HS-5 (cell line): Measurements from ENCODE around the gene SNORC.

ENCODE experiments used
- DNase-seq: peaks from one replicate; pipeline ENCODE4 v3.0.0-alpha.2; 2012; ENCODE audit warnings: low read depth

The SNORC gene

DNA sequence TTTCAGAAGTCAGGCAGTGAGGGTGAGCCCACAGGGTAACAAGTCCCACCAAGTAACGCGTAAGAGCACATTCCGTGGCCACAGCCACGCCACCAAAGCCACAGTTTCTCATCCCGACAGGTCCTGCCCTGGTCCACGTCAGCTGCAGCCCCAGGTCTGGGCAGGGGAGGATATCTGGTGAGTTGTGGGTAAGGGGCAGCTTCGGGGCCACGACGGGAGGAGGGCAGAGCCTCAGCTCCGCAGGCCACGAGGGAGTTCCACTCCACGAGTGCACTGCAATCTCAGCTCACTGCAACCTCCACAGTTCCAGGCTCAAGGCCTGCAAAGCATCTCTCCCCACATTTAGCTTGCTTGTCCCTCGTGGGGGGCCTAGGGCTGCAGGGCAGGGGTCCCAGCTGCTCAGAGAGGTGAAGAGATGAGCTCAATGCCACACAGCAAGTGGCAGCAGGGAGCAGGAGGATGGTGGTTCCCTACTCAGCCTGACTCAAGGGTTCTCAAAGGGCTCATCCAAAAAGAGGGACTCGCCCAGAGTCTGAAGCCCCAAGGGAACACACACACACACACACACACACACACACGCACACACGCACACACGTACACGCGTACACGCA lies 12.5 kb downstream of the SNORC start:
- DNase-seq: no peak

DNA sequence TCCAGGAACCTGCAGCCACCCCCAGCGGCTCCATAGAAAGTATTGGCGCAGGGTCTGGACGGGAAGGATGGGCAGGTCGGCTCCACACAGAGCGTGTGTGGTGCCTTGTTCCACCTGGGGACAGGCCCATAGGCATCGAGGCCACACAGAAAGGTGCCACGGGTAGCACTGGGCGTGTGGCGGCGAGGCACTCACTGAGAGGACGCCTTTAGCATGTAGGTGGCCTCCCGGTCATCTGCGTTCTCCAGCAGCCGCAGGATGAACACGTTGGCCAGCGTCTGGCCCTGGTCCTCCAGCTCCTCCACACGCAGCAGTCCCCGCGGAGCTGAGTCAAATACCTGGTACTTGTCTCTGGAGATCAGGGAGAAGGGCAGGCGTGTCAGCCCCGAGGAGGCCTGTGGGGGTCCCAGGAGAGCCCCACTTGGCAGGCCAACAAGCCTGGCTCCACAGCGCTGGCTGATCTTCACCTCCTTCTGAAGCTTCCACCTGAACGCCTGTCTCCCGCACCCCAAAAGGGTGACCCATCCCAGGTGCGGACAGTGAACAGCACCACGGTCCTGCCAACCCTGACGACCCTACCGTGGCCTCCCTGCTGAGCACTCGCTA lies 13.2 kb downstream of the SNORC start:
- no peak for DNase-seq

DNA sequence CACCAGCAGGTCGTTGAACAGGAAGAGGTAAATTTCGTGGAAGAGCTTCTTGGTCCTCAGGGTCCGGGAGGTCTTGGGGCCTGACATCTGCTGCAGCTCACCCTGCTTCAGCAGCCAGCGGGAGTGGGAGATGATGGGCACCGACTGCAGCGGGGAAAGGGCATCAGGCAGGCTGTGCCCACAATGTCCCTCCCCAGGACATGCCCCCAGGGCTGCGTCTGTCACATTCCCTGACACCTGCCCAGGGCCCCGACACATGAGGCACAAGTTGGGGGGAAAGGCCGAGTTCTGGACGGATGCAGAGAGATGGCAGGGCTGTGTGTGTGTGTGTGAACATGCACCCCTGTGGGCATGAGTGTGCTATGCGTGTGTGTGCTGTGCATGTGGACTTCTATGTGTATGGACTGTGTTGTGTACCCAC lies 13.9 kb downstream of the SNORC start:
- DNase-seq: no peak

DNA sequence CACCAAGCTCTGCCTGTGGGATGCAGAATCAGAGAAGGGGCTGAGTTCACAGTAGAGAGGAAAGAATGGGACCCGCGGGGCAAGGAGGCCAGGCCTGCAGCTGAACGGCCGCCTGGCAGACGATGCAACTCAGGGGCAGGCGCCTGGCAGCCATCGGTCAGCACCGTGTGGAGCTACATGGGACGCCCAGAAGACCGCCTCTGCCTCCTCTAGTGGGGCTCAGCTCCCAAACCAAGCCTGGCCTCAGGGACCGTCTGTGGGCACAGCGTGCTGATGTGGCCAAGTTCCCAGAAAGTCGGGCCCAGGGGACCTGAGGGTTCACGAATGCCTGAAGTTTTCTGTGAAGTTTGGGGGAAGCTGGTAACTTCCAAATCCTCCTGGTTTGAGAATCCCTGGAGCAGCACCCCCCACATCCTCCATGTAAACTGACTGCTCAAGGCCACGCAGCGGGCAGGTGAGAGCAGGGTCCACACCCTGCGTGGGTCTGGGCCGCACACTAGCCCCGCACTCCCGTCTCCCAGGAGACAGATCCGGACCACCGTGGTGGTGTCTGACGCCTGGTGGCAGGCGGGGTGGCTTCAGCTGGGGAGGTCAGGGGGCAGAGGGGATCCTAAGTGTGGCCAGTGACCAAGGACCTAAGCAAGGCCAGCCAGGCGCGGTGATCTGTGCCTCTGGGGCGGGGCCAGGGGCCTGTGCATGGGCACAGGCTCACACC lies 14.6 kb downstream of the SNORC start:
- no peak for DNase-seq

DNA sequence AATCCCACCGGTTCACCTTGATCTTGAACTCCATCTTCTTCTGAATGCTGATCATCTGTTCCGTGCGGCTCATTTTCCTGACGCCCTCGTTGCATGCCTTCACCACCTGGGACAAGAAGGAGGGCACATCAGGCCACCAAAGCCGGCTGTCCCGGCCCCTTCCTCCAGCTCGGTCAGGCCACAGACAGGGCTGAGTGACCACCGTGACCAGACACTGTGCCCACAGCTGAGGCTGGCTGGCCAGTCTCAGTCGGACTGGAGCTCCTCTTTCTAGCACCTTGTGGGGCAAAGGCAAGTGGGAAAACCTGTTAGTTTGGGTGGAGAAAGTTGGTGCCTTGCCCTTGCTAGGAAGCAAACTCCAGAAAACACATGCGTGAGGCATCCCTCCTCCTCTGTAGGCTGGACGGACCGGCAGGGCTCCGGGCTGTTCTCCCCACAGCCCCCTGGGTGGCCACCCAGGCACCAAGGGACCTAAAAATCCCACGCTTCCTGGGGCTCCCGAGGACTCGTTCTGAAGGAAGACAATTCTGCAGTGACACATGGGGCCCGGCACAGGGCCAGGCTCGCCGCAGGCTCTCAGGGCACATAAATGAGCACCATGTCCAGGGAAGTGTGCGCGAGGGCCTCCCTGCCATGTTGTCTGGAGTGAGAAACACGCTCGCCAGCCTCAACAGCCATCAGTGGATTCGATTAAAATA lies 15.3 kb downstream of the SNORC start:
- DNase-seq: no peak

DNA sequence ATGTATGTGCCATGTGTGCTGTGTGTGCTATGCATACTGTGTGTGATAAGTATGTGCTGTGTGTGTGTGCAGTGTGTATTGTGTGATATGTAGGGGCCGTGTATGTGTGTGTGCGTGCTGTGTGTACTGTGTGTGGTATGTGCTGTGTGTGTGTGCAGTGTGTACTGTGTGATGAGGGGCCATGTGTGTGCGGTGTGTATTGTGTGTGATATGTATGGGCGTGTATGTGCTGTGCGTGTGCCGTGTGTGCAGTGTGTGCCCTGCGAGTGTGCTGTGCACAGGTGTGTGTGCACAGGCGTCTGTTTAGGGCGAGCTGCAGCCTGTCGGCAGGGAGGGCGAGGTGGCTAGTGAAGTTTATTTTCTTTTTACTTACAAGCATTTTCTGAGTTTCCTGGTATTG lies 16.1 kb downstream of the SNORC start:
- DNase-seq: no peak

DNA sequence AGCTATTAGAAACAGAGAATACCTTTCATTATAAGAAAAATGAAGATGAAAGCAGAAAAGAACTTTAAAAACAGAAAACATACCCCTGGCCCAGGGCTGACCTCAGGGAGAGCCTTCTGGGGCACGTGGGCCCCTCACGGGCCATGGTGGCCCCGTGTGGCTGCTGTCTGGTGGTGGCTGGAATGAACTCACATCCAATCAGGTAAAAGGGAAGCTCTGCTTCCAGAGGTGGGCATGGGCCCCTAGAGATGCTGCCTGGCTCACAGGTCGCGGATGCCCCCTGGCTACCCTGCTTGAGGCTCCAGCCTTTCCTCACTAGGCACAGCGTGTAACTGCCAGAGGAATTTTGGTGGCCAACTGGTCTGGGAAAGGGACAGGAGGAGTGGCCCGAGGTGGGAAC lies 16.6 kb downstream of the SNORC start:
- no peak for DNase-seq

DNA sequence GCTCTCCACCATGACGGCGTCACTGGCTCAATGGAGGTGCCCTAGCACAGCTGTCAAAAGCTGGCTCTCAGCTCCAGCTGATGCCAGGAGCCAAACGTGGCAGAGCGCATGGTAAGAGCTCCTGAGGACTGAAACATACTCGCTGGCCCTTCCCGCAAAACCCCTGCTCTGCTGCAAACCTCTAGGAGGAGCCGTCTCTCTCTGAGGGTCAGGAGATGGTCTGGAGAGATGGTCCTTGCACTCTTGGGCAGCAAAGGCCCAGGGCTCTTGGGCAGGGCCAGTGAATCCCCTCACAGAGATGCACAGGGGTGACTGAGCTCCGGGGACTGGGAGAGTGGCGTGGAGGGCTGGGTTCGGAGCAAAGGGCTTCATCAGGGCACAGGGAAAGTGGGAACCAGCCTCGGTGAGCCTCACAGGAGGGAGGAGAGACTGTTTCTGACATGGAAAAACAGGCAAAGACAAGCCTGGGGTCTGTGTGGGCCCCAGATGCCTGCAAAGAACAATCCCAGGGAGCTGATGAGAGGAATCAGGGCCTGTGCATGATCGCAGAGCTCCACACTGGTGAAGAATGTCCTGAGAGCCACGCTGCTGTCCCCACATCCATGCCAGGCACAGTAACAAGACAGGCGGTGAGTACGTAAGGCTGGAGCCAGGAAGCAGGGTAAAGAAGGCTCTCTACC lies 17.2 kb downstream of the SNORC start:
- DNase-seq: no peak

DNA sequence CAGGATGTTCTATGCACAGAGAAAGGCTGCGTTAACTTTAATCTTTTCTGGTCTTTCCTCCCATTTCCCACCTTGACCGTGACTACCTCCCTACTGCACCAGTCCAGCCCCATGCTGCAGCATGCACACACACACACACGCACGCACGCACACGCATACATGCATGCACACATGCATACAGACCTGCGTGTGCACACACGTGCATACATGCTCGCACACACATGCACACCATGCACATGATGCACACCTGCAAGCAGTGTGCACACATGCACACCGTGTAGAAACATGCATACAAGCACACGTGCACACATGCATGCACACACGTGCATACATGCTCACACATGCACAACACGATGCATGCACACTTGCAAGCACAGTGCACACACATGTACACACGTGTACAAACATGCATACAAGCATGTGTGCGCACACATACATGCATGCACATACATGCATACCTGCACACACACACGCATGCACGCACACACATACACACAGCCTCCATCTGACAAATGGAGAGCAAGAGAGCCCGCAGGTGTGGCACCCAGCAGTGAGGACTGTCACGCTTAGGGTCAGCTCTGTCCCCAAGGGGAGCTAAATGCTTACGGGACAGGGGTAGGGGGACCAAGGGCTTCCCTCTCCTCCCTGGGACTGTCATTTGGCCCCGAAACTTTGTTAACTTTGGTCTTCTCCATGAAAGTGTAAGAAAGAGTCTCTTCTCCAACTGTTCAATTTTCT lies 18.2 kb downstream of the SNORC start:
- no peak for DNase-seq

DNA sequence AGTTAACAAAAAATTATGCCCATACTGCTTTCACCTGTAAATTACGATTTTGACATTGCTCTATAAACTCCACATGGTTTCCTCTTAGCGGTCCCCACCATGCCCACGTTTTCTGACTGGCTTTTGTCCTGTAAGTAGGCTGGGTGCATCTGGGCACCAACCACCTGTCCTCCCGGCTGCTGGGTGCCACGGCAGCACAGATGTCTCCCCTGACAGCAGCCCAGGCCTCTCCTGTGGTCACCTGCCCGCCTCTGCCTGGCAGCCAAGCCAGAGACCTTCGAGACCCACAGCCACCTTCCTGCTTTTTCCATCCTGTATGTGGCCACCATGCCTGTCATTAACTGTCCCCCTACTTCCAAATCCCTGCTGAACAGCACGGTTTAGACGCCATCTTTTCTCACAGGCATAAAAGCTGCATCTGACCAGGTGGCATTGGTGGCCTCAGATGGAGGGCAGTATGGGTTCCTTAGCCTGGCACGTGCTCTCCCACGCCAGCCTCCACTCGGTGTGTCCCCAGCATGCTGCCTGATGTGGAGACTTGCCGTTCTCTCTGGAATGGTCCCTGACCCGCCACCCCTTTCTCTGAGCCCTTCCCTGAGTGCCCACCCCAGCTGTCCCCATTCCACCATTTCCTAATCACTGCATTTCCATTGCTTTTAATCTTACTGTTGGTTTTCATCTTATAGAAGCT lies 18.9 kb downstream of the SNORC start:
- no peak for DNase-seq

DNA sequence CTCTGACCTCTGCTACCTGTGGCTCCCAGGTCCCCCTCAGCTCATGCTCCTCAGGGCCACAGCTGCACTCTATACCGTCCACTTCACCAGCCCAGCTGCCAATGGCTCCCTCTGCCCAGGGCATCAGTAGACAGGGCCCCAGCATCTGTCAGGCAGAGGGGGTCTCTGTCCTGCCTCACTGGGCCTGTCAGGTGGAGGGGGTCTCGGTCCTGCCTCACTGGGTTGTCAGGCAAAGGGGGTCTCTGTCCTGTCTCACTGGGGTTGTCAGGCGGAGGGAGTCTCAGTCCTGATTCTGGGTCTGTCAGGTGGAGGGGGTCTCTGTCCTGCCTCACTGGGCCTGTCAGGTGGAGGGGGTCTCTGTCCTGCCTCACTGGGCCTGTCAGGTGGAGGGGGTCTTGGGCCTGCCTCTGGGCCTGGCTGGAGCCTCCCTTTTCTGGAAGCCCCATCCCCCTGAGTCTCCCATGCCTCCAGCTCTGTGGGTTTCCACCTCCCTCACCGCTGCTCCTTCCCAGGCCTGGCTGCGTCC lies 19.9 kb downstream of the SNORC start:
- no peak for DNase-seq

DNA sequence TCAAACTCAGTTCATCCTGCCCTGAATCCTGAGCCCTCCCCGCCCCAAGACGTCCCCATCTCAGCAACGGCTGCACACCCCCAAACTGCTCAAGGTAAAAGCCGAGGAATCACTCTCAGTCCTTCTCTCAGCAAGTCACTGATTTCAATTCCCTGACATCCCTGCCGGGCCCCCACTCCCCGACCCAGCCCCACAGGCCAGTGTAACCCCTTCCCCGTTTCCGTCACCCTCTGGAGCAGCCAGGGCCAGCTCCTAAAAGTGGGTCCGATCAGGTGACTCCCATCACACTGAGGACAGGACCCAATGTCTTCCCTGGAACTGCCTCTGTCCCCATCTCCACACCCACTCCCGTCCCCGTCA lies 20.5 kb downstream of the SNORC start:
- DNase-seq: no peak

DNA sequence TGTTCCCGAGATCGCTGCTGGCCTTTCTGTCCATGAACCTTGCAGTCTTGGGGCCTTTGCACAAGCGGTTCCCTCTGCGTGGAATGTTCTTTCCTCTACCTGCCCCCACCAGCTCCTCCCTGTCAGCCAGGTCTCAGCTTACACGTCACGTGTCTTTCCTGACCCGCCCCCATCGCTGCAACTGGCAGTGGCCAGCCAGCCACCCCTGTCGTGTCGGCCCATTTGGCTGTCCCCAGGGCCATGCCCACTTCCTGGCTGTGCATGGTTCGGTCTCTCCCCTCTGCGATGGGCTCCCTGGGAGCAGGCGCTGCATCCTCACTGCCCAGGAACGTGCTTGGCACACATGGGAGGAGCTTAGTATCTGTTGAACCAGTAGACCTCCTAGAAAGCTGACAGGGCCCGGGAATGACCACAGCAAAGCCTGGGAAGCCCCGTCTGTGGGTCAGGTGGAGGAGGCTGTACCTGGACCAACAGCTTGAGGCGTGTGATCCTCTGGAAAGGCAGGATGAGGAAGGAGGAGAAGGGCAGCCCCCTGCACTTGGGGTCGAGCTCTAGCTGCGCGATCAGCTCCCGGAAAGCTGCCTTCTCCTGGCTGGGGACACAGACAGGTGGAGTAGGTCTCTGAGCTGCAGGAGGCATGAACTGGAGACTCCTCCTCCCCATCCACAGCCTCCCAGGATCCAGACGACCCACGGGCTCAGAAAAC lies 21.0 kb downstream of the SNORC start:
- DNase-seq: no peak

DNA sequence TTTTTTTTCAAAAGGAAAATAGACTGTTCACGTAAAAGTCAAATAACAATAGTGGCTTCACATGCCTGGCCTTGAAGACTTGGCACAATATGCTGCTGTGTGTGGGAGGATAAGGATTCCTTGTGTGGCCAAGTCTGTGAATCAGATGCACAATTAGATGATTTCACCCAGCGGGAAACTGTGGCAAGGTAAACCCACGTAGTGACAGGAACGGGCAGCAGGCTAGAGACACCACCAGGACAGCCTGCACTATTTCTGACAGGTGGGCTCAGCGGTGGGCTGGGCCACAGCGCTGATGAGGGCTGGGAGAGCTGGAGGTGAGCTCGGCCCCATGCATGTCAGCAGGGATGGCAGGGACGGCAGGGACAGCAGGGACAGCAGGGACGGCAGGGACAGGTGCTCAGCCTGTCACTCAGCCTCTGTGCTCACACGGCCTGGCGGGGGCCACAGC lies 21.6 kb downstream of the SNORC start:
- DNase-seq: no peak

DNA sequence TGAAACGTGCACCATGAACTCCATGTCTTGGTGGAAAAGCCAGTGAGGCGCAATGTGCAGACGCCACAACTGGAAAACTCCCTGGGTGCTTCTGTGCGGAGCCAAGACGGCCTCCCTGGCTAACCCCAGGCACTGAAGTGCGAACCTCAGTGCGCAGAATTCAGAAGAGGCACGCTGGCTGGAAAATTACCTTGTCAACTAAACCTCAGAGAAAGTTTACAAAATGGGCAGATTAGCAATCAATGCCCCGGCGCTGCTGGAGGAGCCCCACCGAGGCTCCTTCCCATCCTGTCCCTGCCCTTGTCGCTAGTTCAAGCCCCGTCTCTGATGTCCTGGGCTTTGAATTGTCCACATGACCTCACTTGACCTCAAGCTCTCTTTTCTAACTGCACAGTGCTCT lies 22.2 kb downstream of the SNORC start:
- no peak for DNase-seq

DNA sequence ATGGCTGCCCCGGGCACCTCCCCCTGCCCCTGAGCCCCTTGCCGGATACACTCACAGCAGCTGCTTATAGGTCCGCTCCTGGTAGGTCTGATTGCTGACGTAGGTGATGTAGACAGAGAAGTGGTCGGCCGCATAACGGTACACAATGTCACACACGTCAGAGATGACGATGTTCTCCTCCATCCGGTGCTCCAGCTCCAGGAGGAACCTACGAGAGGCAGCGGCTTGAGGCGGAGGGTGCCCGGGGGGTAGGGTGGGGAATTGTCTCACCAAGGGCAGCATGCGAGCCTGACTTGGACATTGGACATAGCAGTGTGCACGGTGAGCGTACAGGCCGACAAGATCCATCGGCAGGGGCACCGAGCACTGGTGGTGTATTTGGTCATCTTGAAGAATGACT lies 22.8 kb downstream of the SNORC start:
- DNase-seq: no peak

DNA sequence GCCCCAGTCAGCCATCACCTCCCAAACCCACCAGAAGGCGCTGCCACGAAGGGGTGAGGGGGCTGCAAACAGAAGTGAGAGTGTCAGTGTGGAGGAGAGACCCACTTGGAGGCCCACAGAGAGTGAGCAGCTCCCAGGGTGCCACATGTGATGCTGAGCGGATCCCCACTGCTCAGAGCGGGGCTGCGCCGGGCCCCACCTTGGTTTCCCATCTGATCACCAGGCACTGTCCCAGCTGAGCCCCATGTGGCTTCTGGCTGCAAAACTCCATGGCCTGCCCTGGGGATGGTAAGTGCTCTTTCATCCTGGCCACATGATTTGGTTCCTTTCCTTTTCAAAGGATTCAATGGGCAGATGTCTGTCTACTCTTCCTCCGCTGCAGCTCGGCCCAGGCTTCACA lies 23.8 kb downstream of the SNORC start:
- no peak for DNase-seq

DNA sequence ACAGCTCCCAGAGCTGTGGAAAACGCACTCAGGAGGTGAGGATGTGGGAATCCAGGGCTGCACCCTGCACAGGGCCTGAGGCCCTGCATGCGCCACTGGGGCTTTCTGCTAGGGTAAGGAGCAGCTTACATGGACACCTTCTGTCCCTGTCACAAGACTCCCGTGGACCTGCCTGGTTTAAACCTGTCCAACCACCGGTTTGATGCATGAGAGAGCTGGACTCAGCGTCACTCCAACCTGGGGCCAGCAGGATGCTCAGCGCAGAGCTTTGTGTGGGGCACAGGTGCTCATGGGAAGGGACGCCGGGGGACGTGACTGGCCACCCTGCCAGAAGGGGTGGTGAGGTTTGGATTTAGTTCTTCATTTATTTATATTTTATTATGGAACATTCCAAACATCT lies 24.2 kb downstream of the SNORC start:
- DNase-seq: no peak

DNA sequence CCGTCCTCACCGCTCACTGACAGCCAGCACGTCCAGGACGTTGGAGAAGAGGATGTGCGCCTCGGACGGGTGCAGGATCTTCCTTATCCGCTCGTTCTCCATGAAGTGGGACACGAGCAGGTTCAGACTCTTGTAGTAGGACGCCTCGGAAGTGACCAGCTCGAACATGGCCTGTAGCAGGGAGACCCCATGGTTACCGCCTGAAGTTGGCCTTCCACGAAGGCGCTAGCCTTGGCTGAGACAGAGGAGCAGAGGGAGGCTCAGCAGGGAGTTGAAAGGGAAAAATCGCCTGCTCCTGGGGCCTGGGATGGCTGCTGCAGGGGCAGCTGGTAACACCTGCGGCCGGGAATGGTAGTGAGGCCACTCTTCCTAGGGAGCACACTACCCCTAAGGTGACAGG lies 24.7 kb downstream of the SNORC start:
- DNase-seq: no peak

DNA sequence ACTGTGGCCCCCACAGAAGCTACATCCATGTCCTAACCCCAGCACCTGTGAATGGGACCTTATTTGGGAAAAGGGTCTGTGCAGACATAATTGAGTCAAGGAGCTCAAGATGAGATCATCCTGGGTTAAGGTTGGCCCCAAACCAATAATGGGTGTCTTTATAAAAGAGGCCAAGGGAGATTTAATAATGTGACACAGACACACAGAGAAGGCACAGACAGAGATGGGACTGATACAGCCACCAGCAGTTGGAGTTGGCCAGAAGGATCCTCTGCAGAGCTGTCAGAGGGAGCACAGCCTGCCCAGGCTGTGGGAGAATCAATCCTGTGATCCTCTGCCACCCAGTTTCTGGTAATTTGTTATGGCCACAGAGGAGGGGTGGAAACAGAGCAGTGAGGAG lies 26.0 kb downstream of the SNORC start:
- no peak for DNase-seq
